SK-N-SH treated with all-trans-retinoic acid at 6 μM for 48 hours (cell line): Measurements from ENCODE around the gene GNAS-AS1.

Source experiments
- ATAC-seq: fragments of 200-7000 bp; cut with Tn5 transposase; 3 replicates; pipeline ENCODE4 v1.9.1; 2020; ENCODE audit warnings: mild to moderate bottlenecking, moderate library complexity
- ARNTL ChIP-seq: fragments of 450-650 bp; formaldehyde crosslinking; IDR thresholded peaks from 2 replicates; pipeline ENCODE4 v1.5.0; 2020; ENCODE audit warnings: low read depth, mild to moderate bottlenecking, moderate library complexity, borderline replicate concordance
- BACH2 ChIP-seq: fragments of 250-450 bp; sonication (Bioruptor Pico); IDR thresholded peaks from 2 replicates; pipeline ENCODE4 v1.9.0; 2021; ENCODE audit warnings: mild to moderate bottlenecking, borderline replicate concordance
- CREB5 ChIP-seq: fragments of 250-450 bp; sonication (Bioruptor Pico); IDR thresholded peaks from 2 replicates; pipeline ENCODE4 v1.5.1; 2020; ENCODE audit warnings: low read depth, mild to moderate bottlenecking, moderate library complexity
- CSDC2 ChIP-seq: fragments of 250-450 bp; sonication (Bioruptor Pico); IDR thresholded peaks from 2 replicates; pipeline ENCODE4 v1.5.0; 2020; ENCODE audit warnings: mild to moderate bottlenecking, moderate library complexity
- CSRNP3 ChIP-seq: fragments of 250-450 bp; sonication (Bioruptor Pico); IDR thresholded peaks from 2 replicates; pipeline ENCODE4 v1.5.1; 2021; ENCODE audit warnings: mild to moderate bottlenecking, moderate library complexity
- ESRRG ChIP-seq: fragments of 250-450 bp; sonication (Bioruptor Pico); IDR thresholded peaks from 2 replicates; pipeline ENCODE4 v1.6.1; 2021; ENCODE audit warnings: mild to moderate bottlenecking
- GLIS3 ChIP-seq: fragments of 250-450 bp; sonication (Bioruptor Pico); IDR thresholded peaks from 2 replicates; pipeline ENCODE4 v1.5.0; 2020; ENCODE audit warnings: mild to moderate bottlenecking, moderate library complexity
- ISL1 ChIP-seq: fragments of 250-450 bp; sonication (Bioruptor Pico); IDR thresholded peaks from 2 replicates; pipeline ENCODE4 v2.1.2; 2022; ENCODE audit warnings: mild to moderate bottlenecking, moderate library complexity
- OSR1 ChIP-seq: fragments of 250-450 bp; sonication (Bioruptor Pico); IDR thresholded peaks from 2 replicates; pipeline ENCODE4 v1.8.0; 2022; ENCODE audit warnings: moderate library complexity, mild to moderate bottlenecking, inconsistent platforms
- PATZ1 ChIP-seq: fragments of 250-450 bp; sonication (Bioruptor Pico); IDR thresholded peaks from 2 replicates; pipeline ENCODE4 v1.8.0; 2020; ENCODE audit warnings: mild to moderate bottlenecking, moderate library complexity, borderline replicate concordance
- POU6F1 ChIP-seq: fragments of 250-450 bp; sonication (Bioruptor Pico); IDR thresholded peaks from 2 replicates; pipeline ENCODE4 v1.8.0; 2021; ENCODE audit warnings: low read depth, mild to moderate bottlenecking, moderate library complexity, borderline replicate concordance
- PPARA ChIP-seq: fragments of 250-450 bp; sonication (Bioruptor Pico); IDR thresholded peaks from 2 replicates; pipeline ENCODE4 v1.5.0; 2020; ENCODE audit warnings: mild to moderate bottlenecking, borderline replicate concordance
- RARB ChIP-seq: fragments of 250-450 bp; sonication (Bioruptor Pico); IDR thresholded peaks from 2 replicates; pipeline ENCODE4 v1.8.0; 2021; ENCODE audit warnings: mild to moderate bottlenecking, moderate library complexity
- SNAI2 ChIP-seq: fragments of 250-450 bp; sonication (Bioruptor Pico); IDR thresholded peaks from 2 replicates; pipeline ENCODE4 v1.5.0; 2020; ENCODE audit warnings: mild to moderate bottlenecking, moderate library complexity
- TCF4 ChIP-seq: fragments of 250-450 bp; sonication (Bioruptor Pico); IDR thresholded peaks from 2 replicates; pipeline ENCODE4 v1.8.0; 2021; ENCODE audit warnings: mild to moderate bottlenecking, moderate library complexity, borderline replicate concordance
- TSHZ2 ChIP-seq: fragments of 250-450 bp; sonication (Bioruptor Pico); IDR thresholded peaks from 2 replicates; pipeline ENCODE4 v1.5.0; 2020; ENCODE audit warnings: mild to moderate bottlenecking, moderate library complexity
- ZC3H10 ChIP-seq: fragments of 250-450 bp; sonication (Bioruptor Pico); IDR thresholded peaks from 2 replicates; pipeline ENCODE4 v1.5.1; 2021; ENCODE audit warnings: mild to moderate bottlenecking, moderate library complexity
- ZFP3 ChIP-seq: fragments of 250-450 bp; sonication (Bioruptor Pico); IDR thresholded peaks from 2 replicates; pipeline ENCODE4 v1.5.0; 2020; ENCODE audit warnings: mild to moderate bottlenecking, moderate library complexity
- ZFP30 ChIP-seq: fragments of 450-650 bp; formaldehyde crosslinking; IDR thresholded peaks from 2 replicates; pipeline ENCODE4 v1.5.0; 2022; ENCODE audit warnings: mild to moderate bottlenecking, moderate library complexity
- ZNF565 ChIP-seq: fragments of 450-650 bp; formaldehyde crosslinking; conservative IDR thresholded peaks from 2 replicates; pipeline ENCODE4 v1.5.0; 2020; ENCODE audit warnings: low read depth, mild to moderate bottlenecking, moderate library complexity
- ZNF8 ChIP-seq: fragments of 450-650 bp; formaldehyde crosslinking; IDR thresholded peaks from 2 replicates; pipeline ENCODE4 v1.5.0; 2020; ENCODE audit warnings: mild to moderate bottlenecking, moderate library complexity

The GNAS-AS1 gene

GRCh38 chr20:58833921-58834320, 16.8 kb downstream of the GNAS-AS1 start:
- TF ChIP-seq ZFP3 (CRISPR knock-in tag) (no peak), RARB (CRISPR knock-in tag) (no peak), POU6F1 (CRISPR knock-in tag) (no peak), PPARA (CRISPR knock-in tag) (no peak), ARNTL (CRISPR knock-in tag) (no peak), SNAI2 (CRISPR knock-in tag) (no peak), PATZ1 (CRISPR knock-in tag) (no peak), GLIS3 (no peak), CREB5 (no peak), ZNF8 (CRISPR knock-in tag) (no peak), TCF4 (CRISPR knock-in tag) (no peak), BACH2 (no peak), ESRRG (CRISPR knock-in tag) (no peak), ISL1 (CRISPR knock-in tag) (no peak), ZC3H10 (no peak), OSR1 (CRISPR knock-in tag) (no peak), ZNF565 (no peak)
- TF ChIP-seq, all 23 proteins: peak for 0
- ATAC-seq, result no peak; the same call in 2 of the 3 replicates

GRCh38 chr20:58832457-58832856, 18.2 kb downstream of the GNAS-AS1 start:
- TF ChIP-seq TSHZ2 (CRISPR knock-in tag) (no peak), CREB5 (no peak), CSDC2 (CRISPR knock-in tag) (no peak), SNAI2 (CRISPR knock-in tag) (no peak), CSRNP3 (CRISPR knock-in tag) (no peak), ZFP30 (CRISPR knock-in tag) (no peak), TCF4 (CRISPR knock-in tag) (no peak), ZNF8 (CRISPR knock-in tag) (no peak), ESRRG (CRISPR knock-in tag) (no peak), BACH2 (no peak), RARB (CRISPR knock-in tag) (no peak), ZNF565 (no peak), ISL1 (CRISPR knock-in tag) (no peak)
- TF ChIP-seq, all 23 proteins: peak for 0
- no peak for ATAC-seq
